ENCODE measurements around the gene CCNB3. TPM values are rescaled to one million over a fixed set of nuclear protein-coding genes. Genes with fewer than 3 reads are reported as not detected.

CCNB3 gene
- total and polyA plus RNA-seq, 8 donors, result 0.12 to 2.0 (median 0.51) TPM

- peak in 2 of 6 donors; percentile 3 to 9 for DNase-seq
- Histone ChIP-seq H3K27me3 (no peaks in the 10 kb centered on the region), H3K4me3 (no peak overlapping the region), H3K27ac (no peak overlapping the region), H3K9me3 (no peaks in the 10 kb centered on the region), H3K36me3 (no peaks in the 10 kb centered on the region), H3K4me1 (no peaks in the 10 kb centered on the region)
- WGBS, 2 donors, result 43 to 46% methylated on average over 7 of the region's 7 CpGs
- TF ChIP-seq CTCF (IDR thresholded peaks at IDR 0.05), result no peak
- no peak for FAIRE-seq
- intact Hi-C loops (cut with DNase I), result no loop called here
- ATAC-seq, result peak in 3 of 4 donors; percentile 70 to 78 (median 75)
Measured at GRCh38 chrX:50167366-50167765, 37.2 kb upstream of the CCNB3 start.

DNA sequence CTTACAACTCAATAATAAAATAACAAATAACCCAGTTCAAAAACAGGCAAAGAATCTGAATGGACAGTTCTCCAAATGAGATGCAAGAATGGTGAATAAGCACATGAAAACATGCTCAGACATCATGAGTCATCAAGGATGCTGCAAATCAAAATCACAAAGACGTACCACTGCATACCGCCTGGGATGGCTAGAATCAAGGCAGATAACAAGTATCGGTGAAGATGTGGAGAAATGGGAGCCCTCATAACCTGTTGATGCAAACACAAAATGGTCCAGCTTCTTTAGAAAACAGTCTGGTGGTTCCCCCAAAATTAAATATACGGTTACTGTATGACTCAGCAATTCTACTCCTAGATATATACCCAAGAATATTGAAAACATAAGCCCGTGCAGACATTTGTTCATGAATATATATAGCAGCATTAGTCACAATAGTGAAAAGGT, 36.3 kb upstream of the CCNB3 start:
- H3K27me3 ChIP-seq, result no peaks in the 10 kb centered on the region
- DNase-seq, result no peak
- no peaks in the 10 kb centered on the region for H3K9me3 ChIP-seq
- H3K4me3 ChIP-seq, result no peak overlapping the region
- H3K4me1 ChIP-seq, result no peaks in the 10 kb centered on the region
- no peak overlapping the region for H3K27ac ChIP-seq
- TF ChIP-seq CTCF (IDR thresholded peaks at IDR 0.05), result no peak
- FAIRE-seq, result no peak
- 68 to 80% methylated on average over 5 of the region's 5 CpGs for WGBS, 2 donors
- no peaks in the 10 kb centered on the region for H3K36me3 ChIP-seq
- intact Hi-C loops (cut with DNase I), result no loop called here
- ATAC-seq, result no peak

DNA sequence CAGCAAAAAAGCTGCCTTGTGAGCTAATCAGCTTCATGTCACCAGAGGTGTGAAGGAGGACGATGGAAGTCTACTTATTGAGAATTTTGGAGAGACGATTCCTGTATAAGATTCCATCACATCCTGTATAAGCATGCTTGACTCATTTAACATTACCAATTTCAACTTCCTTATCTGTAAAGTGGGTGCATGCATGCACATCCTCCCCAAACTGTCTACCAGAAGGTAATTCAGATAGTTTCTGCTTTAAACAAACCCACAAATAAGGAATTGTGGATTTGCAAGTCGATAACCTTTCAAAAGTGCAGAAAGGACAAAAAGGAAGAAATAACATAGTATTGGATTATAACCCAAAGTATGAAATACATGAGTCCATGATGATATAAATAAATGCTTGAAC, 34.8 kb upstream of the CCNB3 start:
- FAIRE-seq, result no peak
- no peaks in the 10 kb centered on the region for H3K27me3 ChIP-seq
- no peaks in the 10 kb centered on the region for H3K9me3 ChIP-seq
- no peak for ATAC-seq
- H3K27ac ChIP-seq, result no peak overlapping the region
- 75 to 79% methylated on average over 3 of the region's 3 CpGs for WGBS, 2 donors
- H3K36me3 ChIP-seq, result no peaks in the 10 kb centered on the region
- DNase-seq, result no peak
- H3K4me3 ChIP-seq, result no peak overlapping the region
- no peaks in the 10 kb centered on the region for H3K4me1 ChIP-seq
- no peak for TF ChIP-seq CTCF (IDR thresholded peaks at IDR 0.05)
- intact Hi-C loops (cut with DNase I), result no loop called here

DNA sequence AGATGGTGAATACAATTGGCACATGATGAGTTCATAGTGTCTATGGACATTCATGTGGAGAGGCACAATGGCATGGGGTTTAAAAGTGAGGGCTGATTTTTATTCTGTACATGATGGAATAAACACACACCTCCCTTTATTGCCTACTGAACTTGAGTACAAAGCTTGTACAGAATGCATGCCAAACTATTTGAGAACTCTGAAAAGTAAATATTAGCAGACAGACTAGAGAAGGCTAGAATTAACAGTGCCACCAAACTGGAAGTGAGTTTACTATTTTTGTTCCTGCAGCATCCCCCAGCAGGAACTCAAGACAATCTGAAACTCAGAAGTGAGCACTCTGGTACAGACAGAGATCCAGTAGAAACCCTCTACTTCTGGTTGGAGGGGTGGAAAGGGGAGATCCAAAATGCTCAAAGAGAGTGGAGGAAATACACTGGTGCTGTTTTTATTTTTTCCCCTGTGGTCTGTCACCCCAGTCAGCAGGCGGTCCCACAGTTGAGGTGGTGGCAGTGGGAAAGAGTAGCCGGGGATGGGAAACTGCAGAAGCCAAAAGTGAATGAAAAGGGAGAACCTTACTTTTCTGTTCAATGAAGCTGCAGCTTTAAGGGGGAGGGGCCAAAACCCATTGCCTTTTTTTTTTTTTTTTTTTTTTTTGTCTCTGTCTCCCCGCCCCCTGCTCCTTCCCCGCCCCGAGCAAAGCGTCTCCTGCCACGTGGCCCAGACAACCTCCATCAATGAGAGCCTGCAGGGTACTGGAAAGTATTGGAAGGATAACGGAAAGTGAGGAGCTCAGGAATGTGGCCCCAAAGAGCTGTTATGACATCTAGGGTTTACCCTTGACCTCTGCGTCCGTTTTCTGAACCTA, 24.3 kb upstream of the CCNB3 start:
- intact Hi-C loops (cut with DNase I), result no loop called here
- FAIRE-seq (no peak), ATAC-seq (peak in 3 of 4 donors; percentile 38 to 59 (median 50)), DNase-seq (no peak)
- Histone ChIP-seq H3K4me3 (no peak overlapping the region), H3K27ac (no peak overlapping the region), H3K4me1 (no peaks in the 10 kb centered on the region), H3K27me3 (peaks cover 0 to 4% (median 0%) of the 10 kb centered on the region in 4 donors), H3K36me3 (no peaks in the 10 kb centered on the region), H3K9me3 (no peaks in the 10 kb centered on the region)
- WGBS, 2 donors, result 36 to 43% methylated on average over 10 of the region's 10 CpGs
- no peak for TF ChIP-seq CTCF (IDR thresholded peaks at IDR 0.05)

GRCh38 chrX:50183891-50184290, 20.7 kb upstream of the CCNB3 start:
- H3K27me3 ChIP-seq, result peaks cover 0 to 4% (median 0%) of the 10 kb centered on the region in 4 donors
- no peak overlapping the region for H3K27ac ChIP-seq
- intact Hi-C loops (cut with DNase I), result no loop called here
- no peak overlapping the region for H3K4me3 ChIP-seq
- TF ChIP-seq CTCF (IDR thresholded peaks at IDR 0.05), result no peak
- no peaks in the 10 kb centered on the region for H3K9me3 ChIP-seq
- ATAC-seq (no peak), DNase-seq (no peak), FAIRE-seq (no peak)
- H3K4me1 ChIP-seq, result no peaks in the 10 kb centered on the region
- WGBS, 2 donors, result 47 to 58% methylated on average over 3 of the region's 3 CpGs
- H3K36me3 ChIP-seq, result no peaks in the 10 kb centered on the region
